H9 (cell line): ENCODE measurements around the gene CHST8. TPM values are rescaled to one million over a fixed set of nuclear protein-coding genes. Genes with fewer than 3 reads are reported as not detected.

Experiments used
- DNase-seq: peaks from one replicate; pipeline ENCODE4 v3.0.0-alpha.2; 2017
- H2AFZ ChIP-seq: one replicate; pipeline ENCODE4 v1.6.1; 2013; ENCODE audit warnings: mild to moderate bottlenecking, low read length, control low read depth, moderate library complexity
- H2AK5ac ChIP-seq: 2 replicates; pipeline ENCODE4 v1.6.1; 2013; ENCODE audit warnings: low read length, control low read depth, mixed read lengths; ENCODE audit not compliant: insufficient read length
- H2BK120ac ChIP-seq: one replicate; pipeline ENCODE4 v1.6.1; 2013; ENCODE audit warnings: low read depth, mild to moderate bottlenecking, low read length, control low read depth, inconsistent platforms; ENCODE audit not compliant: poor library complexity, severe bottlenecking
- H2BK12ac ChIP-seq: 2 replicates; pipeline ENCODE4 v1.6.1; 2013; ENCODE audit warnings: low read length, control low read depth, mixed read lengths, low read depth; ENCODE audit not compliant: insufficient read length
- H2BK15ac ChIP-seq: 2 replicates; pipeline ENCODE4 v1.6.1; 2013; ENCODE audit warnings: low read depth, low read length, control low read depth
- H2BK20ac ChIP-seq: one replicate; pipeline ENCODE4 v1.6.1; 2013; ENCODE audit warnings: low read depth, mild to moderate bottlenecking, low read length, control low read depth, inconsistent platforms; ENCODE audit not compliant: poor library complexity, severe bottlenecking
- H2BK5ac ChIP-seq: 2 replicates; pipeline ENCODE4 v1.6.1; 2013; ENCODE audit warnings: low read length, control low read depth, mixed read lengths; ENCODE audit not compliant: insufficient read length
- H3K14ac ChIP-seq: 2 replicates; pipeline ENCODE4 v1.6.1; 2013; ENCODE audit warnings: low read length, control low read depth; ENCODE audit not compliant: insufficient read depth
- H3K18ac ChIP-seq: 2 replicates; pipeline ENCODE4 v1.6.1; 2013; ENCODE audit warnings: low read depth, mild to moderate bottlenecking, mixed read lengths, low read length, control low read depth; ENCODE audit not compliant: insufficient read length
- H3K23ac ChIP-seq: 2 replicates; pipeline ENCODE4 v1.6.1; 2013; ENCODE audit warnings: low read length, control low read depth, mixed read lengths, low read depth; ENCODE audit not compliant: insufficient read length
- H3K23me2 ChIP-seq: 2 replicates; pipeline ENCODE4 v1.6.1; 2013; ENCODE audit warnings: low read depth, mild to moderate bottlenecking, mixed read lengths, low read length, control low read depth; ENCODE audit not compliant: insufficient read length, poor library complexity, severe bottlenecking
- H3K27ac ChIP-seq: 2 replicates; pipeline ENCODE4 v1.5.1; 2013; ENCODE audit warnings: low read length, control low read depth, mixed read lengths, low read depth; ENCODE audit not compliant: insufficient read length
- H3K27me3 ChIP-seq: 2 replicates; pipeline ENCODE4 v1.6.1; 2013; ENCODE audit warnings: low read length, control low read depth, inconsistent platforms; ENCODE audit not compliant: insufficient read depth
- H3K4ac ChIP-seq: 2 replicates; pipeline ENCODE4 v1.6.1; 2013; ENCODE audit warnings: low read depth, mild to moderate bottlenecking, control low read depth, inconsistent platforms, low read length, moderate library complexity
- H3K4me1 ChIP-seq: 2 replicates; pipeline ENCODE4 v1.6.1; 2013; ENCODE audit warnings: low read length, control low read depth, inconsistent platforms; ENCODE audit not compliant: insufficient read depth
- H3K4me2 ChIP-seq: 2 replicates; pipeline ENCODE4 v1.6.1; 2013; ENCODE audit warnings: low read length, control low read depth, mixed read lengths; ENCODE audit not compliant: insufficient read length, insufficient read depth
- H3K56ac ChIP-seq: 2 replicates; pipeline ENCODE4 v1.6.1; 2013; ENCODE audit warnings: low read depth, mild to moderate bottlenecking, mixed read lengths, low read length, control low read depth; ENCODE audit not compliant: insufficient read length
- H3K79me1 ChIP-seq: 2 replicates; pipeline ENCODE4 v1.6.1; 2013; ENCODE audit warnings: low read depth, mild to moderate bottlenecking, moderate library complexity, low read length, control low read depth, inconsistent platforms; ENCODE audit not compliant: insufficient read depth, poor library complexity, severe bottlenecking
- H3K79me2 ChIP-seq: 2 replicates; pipeline ENCODE4 v1.6.1; 2013; ENCODE audit warnings: low read length, control low read depth, inconsistent platforms; ENCODE audit not compliant: insufficient read depth
- H3K9ac ChIP-seq: 2 replicates; pipeline ENCODE4 v1.6.1; 2013; ENCODE audit warnings: low read length, control low read depth, mixed read lengths; ENCODE audit not compliant: insufficient read length; ENCODE audit errors: extremely low read depth
- H3K9me3 ChIP-seq: one replicate; pipeline ENCODE4 v1.6.1; 2013; ENCODE audit warnings: low read depth, low read length, inconsistent platforms; ENCODE audit not compliant: control insufficient read depth
- H3T11ph ChIP-seq: one replicate; pipeline ENCODE4 v1.6.1; 2013; ENCODE audit warnings: mild to moderate bottlenecking, low read length, control low read depth, inconsistent platforms
- H4K20me1 ChIP-seq: one replicate; pipeline ENCODE4 v1.6.1; 2013; ENCODE audit not compliant: control insufficient read depth, insufficient read length, insufficient read depth
- H4K5ac ChIP-seq: 2 replicates; pipeline ENCODE4 v1.6.1; 2013; ENCODE audit warnings: low read depth, mild to moderate bottlenecking, mixed read lengths, low read length, control low read depth; ENCODE audit not compliant: insufficient read length
- H4K8ac ChIP-seq: replicated peaks from 2 replicates; pipeline ENCODE4 v1.6.1; 2013; ENCODE audit warnings: low read length, control low read depth, mixed read lengths, low read depth; ENCODE audit not compliant: insufficient read length
- H4K91ac ChIP-seq: 2 replicates; pipeline ENCODE4 v1.6.1; 2013; ENCODE audit warnings: low read depth, mild to moderate bottlenecking, moderate library complexity, mixed read lengths, low read length, control low read depth; ENCODE audit not compliant: insufficient read length
- H3K27ac Mint-ChIP-seq, 3 experiments: 2 replicates in 2 of 3; 3 replicates in 1 of 3; pipeline ENCODE4 v1.8.0; 2020 to 2021; ENCODE audit warnings: mixed read lengths in 3 of 3, mild to moderate bottlenecking in 1 of 3, moderate library complexity in 1 of 3
- H3K27me3 Mint-ChIP-seq: 2 replicates; pipeline ENCODE4 v1.8.0; 2021; ENCODE audit warnings: low read depth, mild to moderate bottlenecking, moderate library complexity, mixed read lengths
- H3K36me3 Mint-ChIP-seq, 3 experiments: 2 replicates in 2 of 3; 3 replicates in 1 of 3; pipeline ENCODE4 v1.8.0; 2020 to 2021; ENCODE audit warnings: low read depth in 3 of 3, mixed read lengths in 3 of 3; ENCODE audit not compliant: insufficient read depth in 1 of 3
- H3K4me1 Mint-ChIP-seq, 2 experiments: 2 replicates each; pipeline ENCODE4 v1.8.0; 2020; ENCODE audit warnings: mixed read lengths in 2 of 2
- H3K4me3 Mint-ChIP-seq, 2 experiments: 2 replicates in 1 of 2; 3 replicates in 1 of 2; pipeline ENCODE4 v1.8.0; 2020 to 2021; ENCODE audit warnings: mild to moderate bottlenecking in 2 of 2, mixed read lengths in 2 of 2, moderate library complexity in 1 of 2
- H3K9me3 Mint-ChIP-seq, 2 experiments: 2 replicates in 1 of 2; 3 replicates in 1 of 2; pipeline ENCODE4 v1.8.0; 2020; ENCODE audit warnings: mild to moderate bottlenecking in 2 of 2, mixed read lengths in 2 of 2, moderate library complexity in 1 of 2
- WGBS: extraction: QIAGEN DNeasy Blood & Tissue Kit; methylation state at CpG from one replicate; pipeline ENCODE4 v1.1.7; 2013; ENCODE audit warnings: missing lambda C conversion rate, low lambda C conversion rate, mixed read lengths; ENCODE audit not compliant: insufficient read length; ENCODE audit errors: extremely low coverage; 5-methylcytosine and 5-hydroxymethylcytosine counted together
- total RNA-seq: library from RNA; stranded (reverse); gene quantifications from 2 replicates; pipeline ENCODE4 v1.2.1, GENCODE V29; 2021
- TF ChIP-seq, protein P1 (sequence below): fragments of 200-600 bp; sonication (generic); conservative IDR thresholded peaks from 3 replicates; pipeline ENCODE4 v1.8.0; 2021; ENCODE audit warnings: antibody characterized with exemption, mild to moderate bottlenecking

CHST8 gene
- total RNA-seq, 1 experiment from 2014 or later = 5.1 TPM

DNA sequence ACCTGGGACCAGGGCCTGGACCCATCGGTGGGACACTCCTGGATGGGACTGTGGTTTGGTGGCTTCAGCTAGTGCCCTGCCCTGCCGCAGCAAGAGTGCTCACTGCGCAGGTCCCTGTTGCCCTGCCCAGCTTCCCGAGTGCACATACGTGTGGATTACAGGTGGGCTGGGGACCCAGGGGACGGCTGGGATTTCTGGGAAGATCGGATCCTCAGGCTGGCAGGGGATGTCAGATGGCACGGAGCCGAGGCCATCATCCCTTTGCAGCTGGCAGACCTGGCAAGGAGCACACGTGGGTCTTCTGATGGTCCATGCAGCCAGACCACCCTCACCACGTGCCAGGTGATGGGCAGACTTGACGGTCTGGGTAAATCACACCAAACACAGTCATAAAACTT lies 69.3 kb downstream of the CHST8 start:
- H3K27ac Mint-ChIP-seq = no peak overlapping the region
- H2BK12ac ChIP-seq = no peak overlapping the region
- H3K4me3 Mint-ChIP-seq = no peak overlapping the region
- no peak overlapping the region for H4K91ac ChIP-seq
- no peak for DNase-seq
- no peak overlapping the region for H2BK120ac ChIP-seq
- H3K23ac ChIP-seq = no peak overlapping the region
- H3T11ph ChIP-seq = no peak overlapping the region
- no peak overlapping the region for H2BK15ac ChIP-seq
- no peaks in the 10 kb centered on the region for H3K23me2 ChIP-seq
- no peaks in the 10 kb centered on the region for H3K27me3 ChIP-seq
- no peak overlapping the region for H3K18ac ChIP-seq
- no peaks in the 10 kb centered on the region for H4K20me1 ChIP-seq
- no peak overlapping the region for H2AFZ ChIP-seq
- no peak overlapping the region for H4K8ac ChIP-seq
- no peaks in the 10 kb centered on the region; the same call in 1 of the 2 replicates for H3K4me1 ChIP-seq
- H3K9me3 ChIP-seq = no peaks in the 10 kb centered on the region
- TF ChIP-seq, protein P1, sequence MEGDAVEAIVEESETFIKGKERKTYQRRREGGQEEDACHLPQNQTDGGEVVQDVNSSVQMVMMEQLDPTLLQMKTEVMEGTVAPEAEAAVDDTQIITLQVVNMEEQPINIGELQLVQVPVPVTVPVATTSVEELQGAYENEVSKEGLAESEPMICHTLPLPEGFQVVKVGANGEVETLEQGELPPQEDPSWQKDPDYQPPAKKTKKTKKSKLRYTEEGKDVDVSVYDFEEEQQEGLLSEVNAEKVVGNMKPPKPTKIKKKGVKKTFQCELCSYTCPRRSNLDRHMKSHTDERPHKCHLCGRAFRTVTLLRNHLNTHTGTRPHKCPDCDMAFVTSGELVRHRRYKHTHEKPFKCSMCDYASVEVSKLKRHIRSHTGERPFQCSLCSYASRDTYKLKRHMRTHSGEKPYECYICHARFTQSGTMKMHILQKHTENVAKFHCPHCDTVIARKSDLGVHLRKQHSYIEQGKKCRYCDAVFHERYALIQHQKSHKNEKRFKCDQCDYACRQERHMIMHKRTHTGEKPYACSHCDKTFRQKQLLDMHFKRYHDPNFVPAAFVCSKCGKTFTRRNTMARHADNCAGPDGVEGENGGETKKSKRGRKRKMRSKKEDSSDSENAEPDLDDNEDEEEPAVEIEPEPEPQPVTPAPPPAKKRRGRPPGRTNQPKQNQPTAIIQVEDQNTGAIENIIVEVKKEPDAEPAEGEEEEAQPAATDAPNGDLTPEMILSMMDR = no peak
- H3K4ac ChIP-seq = no peak overlapping the region
- H2BK20ac ChIP-seq = no peak overlapping the region
- H4K5ac ChIP-seq = no peak overlapping the region
- WGBS = no CpG with 5 or more reads among the region's 12 CpGs
- H3K79me2 ChIP-seq = no peaks in the 10 kb centered on the region
- H3K4me1 Mint-ChIP-seq = peaks cover 2 to 5% of the 10 kb centered on the region in 2 experiments; a peak in 1 of 4 replicates
- H3K9me3 Mint-ChIP-seq = no peaks in the 10 kb centered on the region
- no peak overlapping the region for H3K56ac ChIP-seq
- H3K27ac ChIP-seq = no peak overlapping the region
- no peaks in the 10 kb centered on the region for H3K79me1 ChIP-seq
- H2AK5ac ChIP-seq = no peak overlapping the region
- H3K9ac ChIP-seq = no peak overlapping the region
- no peak overlapping the region for H3K4me2 ChIP-seq
- no peak overlapping the region for H3K14ac ChIP-seq
- peaks cover 2% of the 10 kb centered on the region; the same call in 1 of the 2 replicates for H3K27me3 Mint-ChIP-seq
- no peak overlapping the region for H2BK5ac ChIP-seq
- no peaks in the 10 kb centered on the region for H3K36me3 Mint-ChIP-seq
